Neutrophil (primary cell): Measurements from ENCODE around the gene ASPRV1.
A peak's percentile ranks its signal among the peaks of the same experiment; 100 is the strongest.

Experiments used
- H3K27ac ChIP-seq: fragments of 200-600 bp; sonication (generic); 2 replicates; pipeline ENCODE4 v1.5.1; 2016; ENCODE audit warnings: mild to moderate bottlenecking, moderate library complexity
- H3K27me3 ChIP-seq: fragments of 200-600 bp; sonication (generic); 2 replicates; pipeline ENCODE4 v1.6.0; 2016; ENCODE audit warnings: mild to moderate bottlenecking
- H3K36me3 ChIP-seq: fragments of 200-600 bp; sonication (generic); 2 replicates; pipeline ENCODE4 v1.5.1; 2017
- H3K4me1 ChIP-seq, 2 experiments: fragments of 200-600 bp in 1 of 2; sonication (generic) in 1 of 2; 1 replicate in 1 of 2; 2 replicates in 1 of 2; pipeline versions ENCODE4 v1.5.1 to v1.6.1; 2013 to 2016; ENCODE audit warnings: low read depth in 1 of 2, low read length in 1 of 2, mild to moderate bottlenecking in 1 of 2, moderate library complexity in 1 of 2; ENCODE audit not compliant: control insufficient read depth in 1 of 2, insufficient read depth in 1 of 2
- H3K4me3 ChIP-seq, 2 experiments: fragments of 200-600 bp in 1 of 2; sonication (generic) in 1 of 2; 1 replicate in 1 of 2; 2 replicates in 1 of 2; pipeline ENCODE4 v1.5.1; 2013 to 2016; ENCODE audit warnings: low read depth in 1 of 2, low read length in 1 of 2, mild to moderate bottlenecking in 1 of 2, moderate library complexity in 1 of 2
- H3K9me3 ChIP-seq: fragments of 200-600 bp; sonication (generic); 2 replicates; pipeline ENCODE4 v1.5.1; 2016
- CTCF ChIP-seq: fragments of 200-600 bp; sonication (generic); IDR thresholded peaks from 2 replicates; pipeline ENCODE4 v1.5.1; 2016; ENCODE audit warnings: antibody characterized with exemption

The ASPRV1 gene

GRCh38 chr2:69936906-69937305 lies 24.5 kb downstream of the ASPRV1 start:
- H3K4me1 ChIP-seq = peaks cover 99 to 100% of the 10 kb centered on the region in 2 experiments
- peaks cover 100% of the 10 kb centered on the region for H3K36me3 ChIP-seq
- TF ChIP-seq CTCF = no peak
- no peaks in the 10 kb centered on the region for H3K27me3 ChIP-seq
- H3K9me3 ChIP-seq = peaks cover 4% of the 10 kb centered on the region
- peak overlapping the region in 1 of 2 experiments; percentile 94 for H3K4me3 ChIP-seq
- H3K27ac ChIP-seq = peak overlapping the region; percentile 99

- Histone ChIP-seq H3K27me3 (no peaks in the 10 kb centered on the region), H3K9me3 (peaks cover 4% of the 10 kb centered on the region), H3K27ac (peak overlapping the region; percentile 99), H3K36me3 (peaks cover 100% of the 10 kb centered on the region), H3K4me3 (peak overlapping the region in 1 of 2 experiments; percentile 94), H3K4me1 (peaks cover 99 to 100% of the 10 kb centered on the region in 2 experiments)
- no peak for TF ChIP-seq CTCF
Observed at GRCh38 chr2:69935011-69935410, 26.4 kb downstream of the ASPRV1 start.

GRCh38 chr2:69934614-69934908 lies 26.9 kb downstream of the ASPRV1 start:
- TF ChIP-seq CTCF = no peak
- Histone ChIP-seq H3K27ac (peak overlapping the region; percentile 99), H3K9me3 (peaks cover 4% of the 10 kb centered on the region), H3K27me3 (no peaks in the 10 kb centered on the region), H3K4me1 (peaks cover 99 to 100% of the 10 kb centered on the region in 2 experiments), H3K4me3 (peak overlapping the region; percentile 32 to 94), H3K36me3 (peaks cover 100% of the 10 kb centered on the region)

- H3K36me3 ChIP-seq = peaks cover 100% of the 10 kb centered on the region
- peak overlapping the region; percentile 32 to 94 for H3K4me3 ChIP-seq
- peaks cover 4% of the 10 kb centered on the region for H3K9me3 ChIP-seq
- peak overlapping the region; percentile 99 for H3K27ac ChIP-seq
- no peaks in the 10 kb centered on the region for H3K27me3 ChIP-seq
- TF ChIP-seq CTCF = no peak
- peaks cover 99 to 100% of the 10 kb centered on the region in 2 experiments for H3K4me1 ChIP-seq
Observed at GRCh38 chr2:69933839-69934613, 27.4 kb downstream of the ASPRV1 start.

- peaks cover 4% of the 10 kb centered on the region for H3K9me3 ChIP-seq
- H3K36me3 ChIP-seq = peaks cover 100% of the 10 kb centered on the region
- TF ChIP-seq CTCF = no peak
- peak overlapping the region; percentile 32 to 94 for H3K4me3 ChIP-seq
- peak overlapping the region; percentile 99 for H3K27ac ChIP-seq
- no peaks in the 10 kb centered on the region for H3K27me3 ChIP-seq
- peaks cover 99 to 100% of the 10 kb centered on the region in 2 experiments for H3K4me1 ChIP-seq
Observed at GRCh38 chr2:69933254-69933828, 28.1 kb downstream of the ASPRV1 start.
